HEK293T (cell line): ENCODE results near the gene KRTAP4-7.

Source experiments
- ARNT ChIP-seq: fragments of 450-650 bp; IDR thresholded peaks from 2 replicates; pipeline ENCODE4 v1.6.1; 2017; ENCODE audit warnings: mild to moderate bottlenecking
- FOXM1 ChIP-seq: fragments of 450-650 bp; IDR thresholded peaks from 2 replicates; pipeline ENCODE4 v1.6.1; 2017; ENCODE audit warnings: mild to moderate bottlenecking, borderline replicate concordance
- TF ChIP-seq, protein P1 (sequence below): fragments of 450-650 bp; IDR thresholded peaks from 2 replicates; pipeline ENCODE4 v1.6.1; 2016

GRCh38 chr17:41127371-41127770, 43.4 kb downstream of the KRTAP4-7 start:
- TF ChIP-seq, protein P1, sequence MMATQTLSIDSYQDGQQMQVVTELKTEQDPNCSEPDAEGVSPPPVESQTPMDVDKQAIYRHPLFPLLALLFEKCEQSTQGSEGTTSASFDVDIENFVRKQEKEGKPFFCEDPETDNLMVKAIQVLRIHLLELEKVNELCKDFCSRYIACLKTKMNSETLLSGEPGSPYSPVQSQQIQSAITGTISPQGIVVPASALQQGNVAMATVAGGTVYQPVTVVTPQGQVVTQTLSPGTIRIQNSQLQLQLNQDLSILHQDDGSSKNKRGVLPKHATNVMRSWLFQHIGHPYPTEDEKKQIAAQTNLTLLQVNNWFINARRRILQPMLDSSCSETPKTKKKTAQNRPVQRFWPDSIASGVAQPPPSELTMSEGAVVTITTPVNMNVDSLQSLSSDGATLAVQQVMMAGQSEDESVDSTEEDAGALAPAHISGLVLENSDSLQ, result no peak
- TF ChIP-seq ARNT, result no peak
- no peak for TF ChIP-seq FOXM1
